DMS53 (cell line): Measurements from ENCODE around the gene C11orf65.

ENCODE experiments used
- DNase-seq: peaks from one replicate; lab custom pipeline; 2025; lab: John Stamatoyannopoulos, UW

The C11orf65 gene

GRCh38 chr11:108467091-108467823 lies at the start of gene C11orf65:
Gene C11orf65, minus strand, starts transcription at chr11:108467529. Its CDS starts 5,970 bp downstream, at chr11:108461559.
- peak; percentile 99 for DNase-seq

DNA sequence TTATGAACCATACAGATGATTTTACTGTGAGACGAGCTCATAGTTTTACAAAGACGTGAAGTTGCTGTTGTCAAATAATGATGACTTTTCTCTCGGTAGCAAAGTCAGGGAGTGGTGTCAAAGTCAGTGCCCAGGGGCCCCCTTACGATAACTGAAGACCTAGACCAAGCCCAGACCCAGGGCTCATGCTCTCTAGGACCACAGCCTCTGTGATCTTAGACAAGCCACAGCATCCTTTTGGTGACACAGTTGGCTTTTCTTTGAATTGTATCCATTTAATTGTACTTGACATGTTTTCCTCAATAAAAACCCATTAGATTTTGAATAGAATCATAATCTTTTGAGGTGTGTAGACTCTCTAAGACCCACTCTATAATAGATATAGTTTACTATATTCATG lies 48.8 kb upstream of the C11orf65 start:
- no peak for DNase-seq

DNA sequence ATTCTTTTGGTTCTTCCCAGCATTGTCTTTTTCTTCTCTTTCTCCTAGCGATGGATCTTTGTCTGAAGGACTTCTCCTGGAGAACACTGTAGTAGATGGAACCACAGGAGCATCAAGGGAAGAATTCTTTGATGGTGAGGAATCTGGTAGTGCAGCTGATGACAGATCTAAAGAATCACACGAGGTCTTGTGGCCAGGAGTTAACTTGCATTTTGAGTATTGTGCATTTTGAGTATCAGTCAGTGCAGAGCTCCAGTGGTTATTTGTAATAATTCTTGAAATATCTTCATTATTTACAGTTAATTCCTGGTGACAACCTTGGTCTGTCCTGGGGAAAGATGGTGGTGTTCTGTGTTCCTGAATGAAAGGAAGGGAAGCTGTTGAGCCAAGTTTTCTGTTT lies 45.4 kb upstream of the C11orf65 start:
- DNase-seq: no peak

- DNase-seq: no peak
Observed at GRCh38 chr11:108511851-108512474, 44.6 kb upstream of the C11orf65 start.

DNA sequence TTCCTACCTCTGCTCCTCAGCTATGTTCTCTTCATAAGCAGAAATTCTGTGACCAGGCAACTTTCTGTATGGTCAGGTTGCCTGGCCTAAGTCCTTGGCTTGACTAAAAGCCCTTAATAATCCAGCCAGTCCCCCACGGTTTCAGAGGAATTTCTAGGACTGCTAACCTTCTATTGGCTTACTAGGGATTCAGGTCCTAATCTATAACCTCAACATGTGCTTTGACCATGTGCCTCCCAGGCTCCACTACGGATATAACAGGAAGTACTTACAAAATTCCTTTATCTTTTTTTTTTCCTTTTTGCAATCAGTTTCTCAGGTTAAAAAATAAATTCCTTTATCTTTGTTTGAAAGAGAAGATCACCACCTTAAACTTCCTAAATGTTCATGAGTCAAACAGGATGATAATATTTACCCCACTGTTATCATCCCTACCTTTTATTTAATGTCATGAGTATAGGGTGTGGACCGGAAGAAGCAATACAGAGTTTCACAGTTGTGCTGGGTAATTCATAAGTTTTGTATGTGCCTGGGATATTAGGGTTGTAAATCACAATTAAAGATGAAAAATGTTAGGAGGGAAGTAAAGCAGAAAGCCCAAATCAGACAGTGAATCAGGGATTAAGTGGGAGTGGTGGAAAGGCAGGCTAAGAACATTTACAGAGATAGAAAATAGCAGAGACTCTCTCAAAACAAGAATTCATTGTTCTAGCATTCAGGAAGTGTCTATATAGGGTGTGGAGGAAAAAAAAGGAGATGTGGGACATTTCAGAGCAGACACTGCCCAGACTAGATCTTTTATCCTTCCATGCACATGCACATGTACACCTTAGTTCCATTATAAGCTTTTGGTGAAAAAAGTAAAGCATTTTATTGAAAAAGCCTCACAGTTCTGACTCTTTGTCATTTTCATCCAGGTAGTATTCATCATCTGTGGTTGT lies 41.6 kb upstream of the C11orf65 start:
- no peak for DNase-seq

GRCh38 chr11:108501396-108501795 lies 34.1 kb upstream of the C11orf65 start:
- DNase-seq: no peak

DNA sequence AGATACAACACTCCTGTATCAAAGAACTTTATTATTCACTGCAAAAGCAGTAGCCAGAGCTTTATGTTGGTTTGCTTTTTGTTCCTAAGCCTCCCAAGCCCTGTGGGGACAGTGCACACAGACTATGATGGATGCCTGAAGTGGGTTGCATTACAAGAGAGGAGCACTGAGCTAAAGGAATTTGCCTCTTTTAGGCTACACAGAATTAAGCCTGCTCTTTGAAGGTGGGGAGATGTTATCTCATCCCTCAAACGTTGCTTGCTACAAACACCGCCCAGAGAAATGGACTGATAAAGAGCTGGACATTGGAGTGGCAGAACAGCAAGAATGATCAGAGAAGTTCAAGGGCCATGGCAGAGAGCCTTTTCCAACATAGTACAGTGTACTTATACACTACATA lies 33.4 kb upstream of the C11orf65 start:
- no peak for DNase-seq

DNA sequence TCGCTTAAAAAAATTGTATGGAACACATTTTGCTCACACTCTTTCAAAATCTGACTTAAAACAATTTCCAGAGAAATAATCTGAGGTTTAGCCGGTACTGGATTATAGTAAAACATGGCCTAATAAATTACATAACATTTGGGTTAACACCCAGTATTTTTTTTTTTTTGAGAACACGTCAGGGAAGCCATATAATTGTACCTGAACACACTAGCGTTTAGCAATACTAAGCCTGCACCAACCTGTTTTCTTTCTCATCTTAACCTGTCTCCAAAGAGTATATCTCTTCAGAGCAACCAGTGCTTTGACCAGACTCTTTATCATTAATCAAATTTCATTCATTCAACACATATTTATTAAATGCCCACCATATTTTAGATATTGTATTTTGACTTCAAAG lies 32.8 kb upstream of the C11orf65 start:
- DNase-seq: no peak

DNA sequence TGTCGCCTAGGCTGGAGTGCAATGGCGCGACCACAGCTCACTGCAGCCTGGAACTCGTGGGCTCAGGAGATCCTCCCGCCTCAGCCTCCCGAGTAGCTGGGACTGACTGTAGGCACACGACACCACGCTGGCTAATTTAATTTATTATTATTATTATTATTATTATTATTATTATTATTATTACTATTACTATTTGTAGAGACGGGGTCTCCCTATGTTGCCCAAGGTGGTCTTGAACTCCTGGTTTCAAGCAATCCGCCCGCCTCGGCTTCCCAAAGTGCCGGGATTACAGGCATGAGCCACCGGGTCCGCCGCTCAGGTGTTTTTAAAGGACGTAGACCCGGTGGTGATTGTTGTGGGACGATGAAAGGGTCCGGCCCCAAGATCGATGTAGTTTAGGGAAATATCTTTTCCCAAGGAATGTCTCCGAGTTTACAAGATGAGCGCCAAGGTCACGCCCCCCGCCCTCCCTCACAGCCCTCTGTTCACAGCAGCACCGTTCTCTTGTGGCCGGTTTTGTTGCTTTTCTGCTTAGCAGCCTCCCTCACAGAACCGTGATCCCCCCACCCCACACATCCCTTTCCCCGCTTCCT lies 31.6 kb upstream of the C11orf65 start:
- no peak for DNase-seq

- peak; percentile 81 for DNase-seq
Observed at GRCh38 chr11:108498046-108498815, 30.9 kb upstream of the C11orf65 start, which contains the start of gene POGLUT3. Gene POGLUT3, minus strand, starts transcription at chr11:108498384. Its CDS starts 18 bp downstream, at chr11:108498366.

DNA sequence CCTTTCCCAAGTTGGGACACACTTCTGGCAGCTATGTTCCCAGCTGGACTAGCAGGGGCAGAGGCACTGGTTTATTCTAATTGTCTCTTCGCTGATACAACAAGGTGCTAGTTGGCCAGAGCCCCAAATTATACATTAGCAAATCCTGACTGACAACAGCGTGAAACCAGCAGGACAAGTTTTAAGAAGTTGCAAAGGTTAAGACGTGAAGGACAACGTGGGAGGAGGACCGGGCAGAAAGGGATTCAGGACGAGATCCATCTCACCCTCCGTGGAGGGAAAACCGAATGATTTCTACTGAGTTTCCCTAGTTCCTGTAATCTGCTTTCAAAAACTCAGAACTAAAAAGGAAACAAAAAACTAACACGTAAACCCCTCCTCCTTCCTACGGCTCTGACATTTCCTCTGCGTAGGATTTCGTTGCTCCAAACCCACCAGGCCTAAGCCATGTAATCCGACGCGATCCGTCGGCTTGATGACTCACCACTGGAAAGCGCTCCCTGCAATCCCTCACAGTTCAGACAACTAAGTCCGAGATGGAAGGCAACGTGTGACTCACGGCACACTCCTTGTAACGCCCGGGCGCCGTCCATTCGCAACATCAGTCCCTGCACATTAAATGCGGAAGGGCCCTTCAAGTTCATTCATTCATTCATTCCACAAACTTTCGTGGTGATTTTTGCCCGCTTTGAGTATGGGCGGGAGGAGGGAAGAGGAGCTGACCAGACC lies 30.2 kb upstream of the C11orf65 start:
- peak; percentile 97 for DNase-seq

GRCh38 chr11:108496643-108497256 lies 29.4 kb upstream of the C11orf65 start:
- no peak for DNase-seq

- no peak for DNase-seq
Observed at GRCh38 chr11:108495326-108495725, 28.0 kb upstream of the C11orf65 start.

DNA sequence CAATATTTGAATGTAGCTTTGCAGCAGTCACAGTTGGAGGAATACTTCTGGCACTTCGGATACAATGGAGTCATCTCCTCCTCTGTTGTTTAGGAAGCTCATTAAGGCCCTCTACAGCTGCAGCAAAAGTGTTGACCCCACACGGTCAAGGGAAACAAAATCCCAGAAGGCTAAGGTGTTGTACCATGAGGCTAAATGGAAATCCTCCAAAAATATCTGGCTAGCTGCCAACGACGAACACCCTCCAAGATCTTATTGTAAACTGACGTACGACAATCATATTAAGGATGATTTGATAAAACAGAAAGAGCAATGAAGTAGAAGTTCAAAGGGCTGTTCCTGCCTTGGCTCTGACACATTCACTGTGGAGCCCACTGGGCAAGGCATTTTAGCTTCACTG lies 26.9 kb upstream of the C11orf65 start:
- DNase-seq: no peak

DNA sequence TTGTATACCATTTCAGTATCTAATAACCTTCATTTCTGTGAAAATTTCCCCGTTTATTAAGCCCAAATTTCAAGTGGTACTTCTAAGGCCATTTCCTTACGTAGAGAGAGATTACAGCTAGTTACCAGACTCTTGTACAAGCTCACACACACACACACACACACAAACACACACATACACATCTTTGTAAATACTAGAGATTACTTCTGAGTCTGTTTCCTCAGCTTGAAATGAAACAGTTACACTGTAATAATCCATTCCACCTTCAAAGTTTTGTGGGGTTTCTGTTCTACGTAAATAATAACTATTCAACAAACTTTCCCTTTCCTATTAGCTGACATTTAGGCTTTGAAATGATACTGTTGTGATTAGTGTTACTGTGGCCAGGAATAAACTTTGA lies 24.6 kb upstream of the C11orf65 start:
- DNase-seq: no peak

- DNase-seq: no peak
Observed at GRCh38 chr11:108486828-108487227, 19.5 kb upstream of the C11orf65 start.

DNA sequence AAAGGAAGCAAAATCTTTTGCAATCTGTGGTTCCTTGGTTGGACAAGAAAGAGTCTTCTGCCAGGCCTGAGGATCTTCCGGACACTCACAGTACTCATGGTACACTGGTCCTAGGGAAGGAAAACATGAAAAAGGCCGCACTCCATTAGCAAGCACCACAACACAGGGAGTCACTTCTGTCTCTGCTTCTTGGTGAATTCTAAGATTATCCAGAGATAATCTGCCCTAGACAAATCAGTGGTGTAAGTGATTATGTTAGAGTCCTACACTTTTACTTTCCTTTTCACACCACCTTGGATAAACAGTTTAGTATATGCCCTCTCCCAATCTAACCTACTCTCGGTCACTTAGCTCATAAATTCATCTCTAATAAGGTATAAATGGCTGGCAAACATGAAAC lies 19.0 kb upstream of the C11orf65 start:
- DNase-seq: no peak

GRCh38 chr11:108483163-108483562 lies 15.8 kb upstream of the C11orf65 start:
- DNase-seq: no peak

DNA sequence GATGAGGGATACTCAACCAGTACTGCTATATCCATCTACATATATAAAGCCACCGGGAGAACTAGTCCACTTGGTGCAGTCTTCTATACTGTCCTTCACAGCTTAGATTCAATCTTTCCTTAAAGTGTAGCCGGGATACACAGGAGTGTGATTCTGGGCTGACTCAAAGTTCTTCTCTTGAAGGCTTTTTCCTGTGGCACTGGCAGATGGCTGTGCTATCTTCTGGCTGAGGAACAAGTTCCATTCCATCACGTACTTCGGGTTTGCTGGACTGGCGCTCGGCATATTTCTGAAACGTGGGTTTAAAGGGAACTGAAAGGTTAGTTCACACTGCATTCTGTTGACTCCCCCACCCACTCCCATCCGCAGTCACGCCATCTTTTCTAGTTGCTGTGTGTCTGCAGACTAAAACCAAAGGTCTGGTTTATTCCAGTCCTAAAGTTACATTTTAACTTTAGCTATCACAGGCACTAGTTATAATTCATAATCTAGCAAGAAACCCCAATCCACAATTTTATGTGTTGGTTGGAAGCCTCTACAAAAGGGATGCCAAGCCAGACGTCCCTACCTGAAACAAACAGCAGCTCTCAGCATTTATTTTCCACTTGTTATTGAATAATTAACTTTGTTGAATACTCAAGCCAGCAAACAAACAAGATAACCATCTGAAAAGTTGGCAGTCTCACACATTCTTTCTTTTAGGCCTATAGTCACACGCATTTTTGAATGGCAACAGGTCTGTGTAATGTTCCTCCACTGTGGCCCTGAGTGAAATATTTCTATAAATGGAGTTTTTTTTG lies 7.5 kb upstream of the C11orf65 start:
- DNase-seq: no peak
